HepG2 (cell line): ENCODE data around the gene CHST6. TPM values are rescaled to one million over a fixed set of nuclear protein-coding genes. Genes with fewer than 3 reads are reported as not detected.
"Not testable (repeated sequence)": the region's sequence is repeated elsewhere in the genome, so short reads cannot be mapped to it uniquely, and the experiment has no call there.

Experiments used
- ATAC-seq: fragments of 200-7000 bp; cut with Tn5 transposase; 3 replicates; pipeline ENCODE4 v1.9.1; 2020; ENCODE audit warnings: mild to moderate bottlenecking, moderate library complexity
- BruUV-seq: library from RNA; stranded (reverse); fragments of 400-500 nt; replicated peaks from 2 replicates; lab custom pipeline; 2021; lab: Mats Ljungman, UMichigan
- CTCF ChIA-PET: fragments of 300-600 bp; formaldehyde crosslinking; extraction: SDS; loops from one replicate; lab custom pipeline; 2021; ENCODE audit warnings: low total read pairs, inconsistent platforms, low intra/inter-chr PET ratio; lab: Yijun Ruan, JAX
- POLR2A ChIA-PET: fragments of 350-600 bp; sonication (Branson Sonifier 250); formaldehyde crosslinking; loops from one replicate; lab custom pipeline; 2020; ENCODE audit warnings: antibody characterized with exemption, inconsistent platforms; lab: Yijun Ruan, JAX
- DNase-seq: peaks from one replicate; pipeline ENCODE4 v3.0.0-alpha.2; 2015; ENCODE audit warnings: low spot score
- FAIRE-seq: peaks from 3 replicates; lab custom pipeline; 2011; peaks lifted over from hg19 to GRCh38; lab: Jason Lieb, UNC
- H2AFZ ChIP-seq: one replicate; pipeline ENCODE4 v1.6.1; 2011; ENCODE audit warnings: low read length, inconsistent platforms
- H3K27ac ChIP-seq: fragments of 300-600 bp; 3 replicates; pipeline ENCODE4 v1.8.0; 2011; ENCODE audit warnings: mixed run types, mild to moderate bottlenecking, mixed read lengths, low read length, inconsistent platforms; ENCODE audit not compliant: insufficient read depth; ENCODE audit errors: extremely low read length
- H3K27me3 ChIP-seq, 2 experiments: fragments of 200-600 bp in 1 of 2; 2 replicates in 1 of 2; 3 replicates in 1 of 2; pipeline versions ENCODE4 v1.6.0 to v1.8.0; 2011; ENCODE audit warnings: low read length in 2 of 2, mild to moderate bottlenecking in 2 of 2, moderate library complexity in 2 of 2, inconsistent platforms in 1 of 2; ENCODE audit not compliant: insufficient read depth in 2 of 2, control insufficient read depth in 1 of 2
- H3K36me3 ChIP-seq, 2 experiments: fragments of 200-600 bp in 1 of 2; replicated peaks in 1 of 2; 2 replicates in 1 of 2; 3 replicates in 1 of 2; pipeline versions ENCODE4 v1.5.1 to v1.8.0; 2011; ENCODE audit warnings: low read length in 2 of 2, inconsistent platforms in 1 of 2; ENCODE audit not compliant: insufficient read depth in 2 of 2, control insufficient read depth in 1 of 2
- H3K4me1 ChIP-seq: 2 replicates; pipeline ENCODE4 v1.5.1; 2012; ENCODE audit warnings: low read length, inconsistent platforms; ENCODE audit not compliant: insufficient read depth
- H3K4me2 ChIP-seq: 2 replicates; pipeline ENCODE4 v1.6.0; 2011; ENCODE audit warnings: low read depth, low read length, inconsistent platforms
- H3K4me3 ChIP-seq, 3 experiments: fragments of 200-600 bp in 1 of 3; sonication (generic), shearing (Covaris generic) in 1 of 3; replicated peaks in 1 of 3; 2 replicates each; pipeline ENCODE4 v1.5.1; 2011 to 2016; ENCODE audit warnings: low read length in 3 of 3, inconsistent platforms in 2 of 3, low read depth in 2 of 3, mild to moderate bottlenecking in 2 of 3, control low read depth in 1 of 3, mixed read lengths in 1 of 3; ENCODE audit not compliant: insufficient read depth in 1 of 3
- H3K79me2 ChIP-seq: one replicate; pipeline ENCODE4 v1.6.1; 2011; ENCODE audit warnings: low read length, inconsistent platforms; ENCODE audit not compliant: insufficient read depth
- H3K9ac ChIP-seq: 2 replicates; pipeline ENCODE4 v1.6.0; 2011; ENCODE audit warnings: mild to moderate bottlenecking, low read depth, low read length, inconsistent platforms; ENCODE audit not compliant: insufficient read depth
- H3K9me3 ChIP-seq: 2 replicates; pipeline ENCODE4 v1.5.1; 2012; ENCODE audit warnings: mild to moderate bottlenecking, low read length
- H4K20me1 ChIP-seq: 2 replicates; pipeline ENCODE4 v1.6.0; 2011; ENCODE audit warnings: inconsistent platforms, mild to moderate bottlenecking, low read length, moderate library complexity; ENCODE audit not compliant: insufficient read depth
- FOSL2 ChIP-seq: sonication (generic); formaldehyde crosslinking; IDR thresholded peaks from 2 replicates; pipeline ENCODE4 v1.4.0; 2020; ENCODE audit warnings: missing genetic modification reagents
- GLI4 ChIP-seq: sonication (generic); formaldehyde crosslinking; IDR thresholded peaks from 2 replicates; pipeline ENCODE4 v1.5.1; 2020; ENCODE audit warnings: missing genetic modification reagents, mild to moderate bottlenecking, moderate library complexity, borderline replicate concordance
- HDAC2 ChIP-seq: sonication (generic); formaldehyde crosslinking; IDR thresholded peaks from 2 replicates; pipeline ENCODE4 v1.4.0; 2020; ENCODE audit warnings: missing genetic modification reagents
- KDM1A ChIP-seq: IDR thresholded peaks from 2 replicates; pipeline ENCODE4 v1.6.1; 2016; ENCODE audit warnings: missing compliant biosample characterization
- MAFF ChIP-seq: IDR thresholded peaks from 2 replicates; pipeline ENCODE4 v1.6.1; 2011; ENCODE audit warnings: low read depth, low read length, improper control_type of control experiment
- MAFK ChIP-seq, 2 experiments: IDR thresholded peaks in 1 of 2; conservative IDR thresholded peaks in 1 of 2; 2 replicates each; pipeline ENCODE4 v1.6.1; 2011; ENCODE audit warnings: improper control_type of control experiment in 2 of 2, low read length in 2 of 2
- NAIF1 ChIP-seq: sonication (generic); formaldehyde crosslinking; IDR thresholded peaks from 2 replicates; pipeline ENCODE4 v1.5.0; 2020; ENCODE audit warnings: mild to moderate bottlenecking, missing genetic modification reagents, borderline replicate concordance
- NCOA2 ChIP-seq: sonication (generic); formaldehyde crosslinking; IDR thresholded peaks from 2 replicates; pipeline ENCODE4 v1.8.0; 2022; ENCODE audit warnings: inconsistent platforms
- TEAD3 ChIP-seq: optimal IDR thresholded peaks from 2 replicates; pipeline ENCODE3; 2016; ENCODE audit warnings: borderline replicate concordance
- ZNF121 ChIP-seq: sonication (generic); formaldehyde crosslinking; IDR thresholded peaks from 2 replicates; pipeline ENCODE4 v1.5.0; 2020; ENCODE audit warnings: mild to moderate bottlenecking, missing genetic modification reagents
- ZNF3 ChIP-seq: IDR thresholded peaks from 2 replicates; pipeline ENCODE4 v1.7.0; 2017; ENCODE audit warnings: inconsistent platforms
- ZNF768 ChIP-seq: sonication (generic); formaldehyde crosslinking; IDR thresholded peaks from 2 replicates; pipeline ENCODE4 v1.4.0; 2020; ENCODE audit warnings: missing genetic modification reagents
- WGBS: methylation state at CpG from one replicate; pipeline ENCODE4 v1.1.6; 2017; ENCODE audit warnings: low lambda C conversion rate; 5-methylcytosine and 5-hydroxymethylcytosine counted together
- in situ Hi-C: cut with HindIII; loops from 2 replicates; pipeline ENCODE4 v1.10.0; 2017; ENCODE audit warnings: low pct_unique_long_range_greater_than_20kb; ENCODE audit not compliant: extremely low pct_ligation_motif_present
- intact Hi-C: fragments of 100-400 bp; cut with micrococcal nuclease; formaldehyde crosslinking; loops from one replicate; pipeline ENCODE4 v1.10.0; 2022; ENCODE audit not compliant: unreplicated experiment
- polyA plus RNA-seq, 8 experiments: library from polyadenylated mRNA; depleted of rRNA in 3 of 8; stranded (reverse) in 7 of 8; unstranded in 1 of 8; fragments of >200 nt; fragmentation: Illumina TruSeq in 4 of 8; extraction: Trizol in 4 of 8; gene quantifications; 2 replicates each; pipeline versions ENCODE4 v1.2.1 to v1.2.3, GENCODE V29; 2011 to 2016; ENCODE audit warnings: low read depth in 4 of 8, missing spikeins in 1 of 8, mixed read lengths in 1 of 8; ENCODE audit not compliant: insufficient read depth in 1 of 8
- total RNA-seq, 5 experiments: library from RNA; depleted of rRNA; stranded (reverse); fragments of >200 nt; fragmentation: Illumina TruSeq; extraction: Trizol; gene quantifications; 2 replicates each; pipeline ENCODE4 v1.2.3, GENCODE V29; 2016; ENCODE audit warnings: low read depth in 1 of 5

CHST6 gene
- total and polyA plus RNA-seq, 2 of the 13 experiments (the other 11 are each of a cell fraction or from before 2014, with no cell fraction given): 0.18 to 0.91 TPM

DNA sequence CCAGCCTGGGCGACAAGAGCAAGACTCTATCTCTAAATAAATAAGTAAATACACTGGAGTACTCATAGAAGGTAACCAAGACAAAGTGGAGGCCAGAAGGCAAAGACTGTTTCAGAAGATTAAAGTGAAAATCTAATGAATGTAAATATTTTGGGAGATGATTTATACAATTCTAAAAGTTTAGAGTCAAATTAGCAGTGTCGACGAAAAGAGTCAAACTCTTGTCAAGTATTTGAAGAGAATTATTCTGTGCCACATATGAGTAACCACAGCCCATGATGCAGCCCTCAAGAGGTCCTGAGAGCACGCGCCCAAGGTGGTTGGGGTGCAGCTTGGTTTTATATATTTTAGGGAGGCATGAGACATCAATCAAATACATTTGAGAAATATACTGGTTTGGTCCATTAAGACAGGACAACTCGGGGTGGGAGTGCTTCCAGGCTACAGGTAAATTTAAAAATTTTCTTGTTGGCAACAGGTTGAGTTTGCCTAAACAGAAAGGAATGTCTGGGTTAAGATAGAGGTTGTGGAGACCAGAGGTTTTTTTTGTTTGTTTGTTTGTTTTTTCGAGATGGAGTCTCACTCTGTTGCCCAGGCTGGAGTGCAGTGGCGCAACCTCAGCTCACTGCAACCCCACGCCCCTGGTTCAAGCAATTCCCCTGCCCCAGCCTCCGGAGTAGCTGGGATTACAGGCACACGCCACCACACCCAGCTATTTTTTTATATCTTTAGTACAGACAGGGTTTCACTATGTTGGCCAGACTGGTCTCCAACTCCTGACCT is 65.4 kb downstream of the CHST6 start:
- Histone ChIP-seq H2AFZ (no peak overlapping the region), H3K9ac (no peak overlapping the region), H3K9me3 (no peaks in the 10 kb centered on the region), H4K20me1 (0 out of 2 replicates have a peak, but pooled peaks cover 8% of the 10 kb centered on the region), H3K4me3 (no peak overlapping the region), H3K4me1 (peaks cover 81% of the 10 kb centered on the region), H3K79me2 (peaks cover 69% of the 10 kb centered on the region), H3K27ac (no peak overlapping the region), H3K4me2 (no peak overlapping the region), H3K36me3 (peaks cover 0 to 1% of the 10 kb centered on the region in 2 experiments; a peak in 2 of 5 replicates), H3K27me3 (no peaks in the 10 kb centered on the region; a peak in 1 of 5 replicates)
- ChIA-PET POLR2A (interaction anchor here (1.0 kb wide), 1 partner anchor 34 kb away, joined by 3 read pairs; no protein-coding TSS in a partner anchor), CTCF (no interaction called here)
- in situ Hi-C loops: no loop called here
- TF ChIP-seq MAFK (conservative IDR thresholded peaks at IDR 0.05 in 1 of 2, IDR thresholded peaks at IDR 0.05 in 1 of 2; ENCODE audit: low read length in 2 of 2) (peak; percentile 50 to 76; a peak in 3 of 4 replicates), ZNF121 (CRISPR knock-in tag) (peak; percentile 85), GLI4 (CRISPR knock-in tag) (no peak), MAFF (peak; percentile 28; the same call in 1 of the 2 replicates)
- ATAC-seq (no peak), DNase-seq (no peak), FAIRE-seq (no peak)
- BruUV-seq: TSS peak; percentile 28
- intact Hi-C loops: no loop called here
- WGBS: 93% methylated on average over 11 of the region's 11 CpGs

DNA sequence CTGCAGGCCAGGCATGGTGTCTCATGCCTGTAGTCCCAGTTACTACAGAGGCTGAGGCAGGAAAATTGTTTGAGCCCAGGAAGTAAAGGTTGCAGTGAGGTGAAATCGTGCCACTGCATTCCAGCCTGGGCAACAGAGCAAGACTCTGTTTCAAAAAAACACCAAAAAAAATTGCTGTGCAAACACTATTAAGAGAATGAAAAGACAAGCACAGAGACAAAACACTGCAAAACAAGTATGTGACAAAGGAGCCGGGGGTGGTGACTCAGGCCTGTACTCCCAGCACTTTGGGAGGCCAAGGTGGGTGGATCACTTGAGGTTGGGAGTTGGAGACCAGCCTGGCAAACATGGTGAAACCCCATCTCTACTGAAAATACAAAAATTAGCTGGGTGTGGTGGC is 68.7 kb downstream of the CHST6 start:
- peaks cover 81% of the 10 kb centered on the region for H3K79me2 ChIP-seq

More for the DNA sequence above, 68.7 kb downstream of the CHST6 start:
- H3K27ac ChIP-seq: peak overlapping the region; percentile 43
- not testable (repeated sequence) for H3K27me3 ChIP-seq, ATAC-seq
- TF ChIP-seq NAIF1 (CRISPR knock-in tag): 0 out of 2 replicates have a peak, but pooled peaks have one; percentile 21
- 0 out of 2 replicates have a peak, but pooled peaks have one; percentile 7 for TF ChIP-seq ZNF3
- peak; percentile 24 for TF ChIP-seq TEAD3 (CRISPR knock-in tag)
- TF ChIP-seq HDAC2 (CRISPR knock-in tag): 0 out of 2 replicates have a peak, but pooled peaks have one; percentile 22
- TF ChIP-seq KDM1A (CRISPR knock-in tag): 0 out of 2 replicates have a peak, but pooled peaks have one; percentile 36
- TF ChIP-seq ZNF121 (CRISPR knock-in tag): peak; percentile 95
- 0 out of 2 replicates have a peak, but pooled peaks have one; percentile 5 for TF ChIP-seq NCOA2 (CRISPR knock-in tag)
- 0 out of 2 replicates have a peak, but pooled peaks have one; percentile 19 for TF ChIP-seq FOSL2 (CRISPR knock-in tag)
- peak; percentile 31; the same call in 1 of the 2 replicates for TF ChIP-seq ZNF768
- TF ChIP-seq, all 625 proteins: peak for 9; not testable (repeated sequence) for 616
- peak; percentile 31 for DNase-seq
- CTCF ChIA-PET, intact Hi-C loops, H3K36me3 ChIP-seq, H3K9ac ChIP-seq, H3K9me3 ChIP-seq, in situ Hi-C loops, BruUV-seq, POLR2A ChIA-PET, FAIRE-seq, H3K4me3 ChIP-seq, H4K20me1 ChIP-seq, H2AFZ ChIP-seq: not testable (repeated sequence)
- WGBS: 70% methylated on average over 2 of the region's 2 CpGs
- Histone ChIP-seq H3K4me2 (0 out of 2 replicates have a peak overlapping the region, but pooled peaks have one; percentile 4), H3K4me1 (peaks cover 96% of the 10 kb centered on the region)
